ENCODE measurements around the gene SETD4. TPM values are rescaled to one million over a fixed set of nuclear protein-coding genes. Genes with fewer than 3 reads are reported as not detected.

Gene SETD4
- 15.3 and 15.9 TPM in 2 replicates for total RNA-seq

GRCh38 chr21:36060159-36060921 lies at the start of gene SETD4:
Gene SETD4, minus strand, starts transcription at chr21:36060526. Its CDS starts 1,638 bp downstream, at chr21:36058888.

GRCh38 chr21:36069713-36070583 lies 9.6 kb upstream of the SETD4 start, which contains the start of gene CBR1:
Gene CBR1, plus strand, starts transcription at chr21:36070024. Its CDS starts 92 bp downstream, at chr21:36070116.

Other genes with a start within 250 kb of the SETD4 start
- 143 and 158 TPM in 2 replicates for gene CBR1, start 9.5 kb upstream of the SETD4 start, total RNA-seq
- gene CBR3, start 74.6 kb upstream of the SETD4 start, total RNA-seq = 32.0 and 34.6 TPM in 2 replicates
- 7.0 and 8.8 TPM in 2 replicates for gene DOP1B, start 96.3 kb upstream of the SETD4 start, total RNA-seq

Measured in mammary microvascular endothelial cell (primary cell).